DOHH2 (cell line): ENCODE measurements around the gene MORN3.

Experiments used
- H3F3A ChIP-seq: fragments of 200-600 bp; sonication (generic), shearing (Covaris generic); 2 replicates; pipeline ENCODE4 v1.6.0; 2016; ENCODE audit warnings: antibody characterized with exemption, mild to moderate bottlenecking; ENCODE audit not compliant: control insufficient read depth, insufficient read depth
- H3K27ac ChIP-seq: fragments of 200-600 bp; sonication (generic); 2 replicates; pipeline ENCODE4 v1.5.1; 2014; ENCODE audit warnings: low read depth, mild to moderate bottlenecking, low read length, moderate library complexity
- H3K27me3 ChIP-seq: fragments of 200-600 bp; sonication (generic); 2 replicates; pipeline ENCODE4 v1.6.1; 2014; ENCODE audit warnings: mild to moderate bottlenecking, low read length, mixed read lengths; ENCODE audit not compliant: control insufficient read depth
- H3K36me3 ChIP-seq: fragments of 200-600 bp; sonication (generic); 2 replicates; pipeline ENCODE4 v1.6.1; 2014; ENCODE audit warnings: mild to moderate bottlenecking, low read length, moderate library complexity, mixed read lengths; ENCODE audit not compliant: control insufficient read depth
- H3K4me1 ChIP-seq: fragments of 200-600 bp; sonication (generic); 2 replicates; pipeline ENCODE4 v1.6.1; 2014; ENCODE audit warnings: mild to moderate bottlenecking, low read length, mixed read lengths; ENCODE audit not compliant: control insufficient read depth
- H3K4me2 ChIP-seq: fragments of 200-600 bp; sonication (generic); 2 replicates; pipeline ENCODE4 v1.6.0; 2014; ENCODE audit warnings: mild to moderate bottlenecking, low read length, moderate library complexity
- H3K4me3 ChIP-seq: fragments of 200-600 bp; sonication (generic); 2 replicates; pipeline ENCODE4 v1.5.1; 2014; ENCODE audit warnings: mild to moderate bottlenecking, low read length, mixed read lengths
- H3K79me2 ChIP-seq: fragments of 200-600 bp; sonication (generic); 2 replicates; pipeline ENCODE4 v1.6.1; 2014; ENCODE audit warnings: mild to moderate bottlenecking, low read length, mixed read lengths; ENCODE audit not compliant: control insufficient read depth
- H3K9me2 ChIP-seq: fragments of 200-600 bp; sonication (generic); replicated peaks from 2 replicates; pipeline ENCODE4 v1.6.1; 2014; ENCODE audit warnings: mild to moderate bottlenecking, low read length, mixed read lengths; ENCODE audit not compliant: control insufficient read depth
- H3K9me3 ChIP-seq: fragments of 200-600 bp; sonication (generic); 2 replicates; pipeline ENCODE4 v1.6.1; 2014; ENCODE audit warnings: antibody characterized with exemption, low read length, mixed read lengths; ENCODE audit not compliant: control insufficient read depth, insufficient read depth
- H4K20me1 ChIP-seq: fragments of 200-600 bp; sonication (generic); 2 replicates; pipeline ENCODE4 v1.6.0; 2014; ENCODE audit warnings: low read depth, mild to moderate bottlenecking, antibody characterized with exemption, low read length, moderate library complexity; ENCODE audit not compliant: control insufficient read depth, insufficient read depth
- EZH2phosphoT487 ChIP-seq: fragments of 200-600 bp; sonication (generic); IDR thresholded peaks from 2 replicates; pipeline ENCODE4 v1.6.1; 2017; ENCODE audit warnings: borderline replicate concordance, mild to moderate bottlenecking, antibody characterized with exemption, low read length, moderate library complexity, mixed read lengths
- TF ChIP-seq, protein P1 (sequence below): fragments of 200-600 bp; sonication (generic); IDR thresholded peaks from one replicate; pipeline ENCODE4 v1.5.1; 2014; ENCODE audit warnings: antibody characterized with exemption, mild to moderate bottlenecking, low read depth, low read length; ENCODE audit not compliant: poor library complexity, severe bottlenecking

The MORN3 gene

GRCh38 chr12:121649322-121649721, 20.1 kb downstream of the MORN3 start:
- Histone ChIP-seq H3K4me2 (no peak overlapping the region), H4K20me1 (no peaks in the 10 kb centered on the region)

DNA sequence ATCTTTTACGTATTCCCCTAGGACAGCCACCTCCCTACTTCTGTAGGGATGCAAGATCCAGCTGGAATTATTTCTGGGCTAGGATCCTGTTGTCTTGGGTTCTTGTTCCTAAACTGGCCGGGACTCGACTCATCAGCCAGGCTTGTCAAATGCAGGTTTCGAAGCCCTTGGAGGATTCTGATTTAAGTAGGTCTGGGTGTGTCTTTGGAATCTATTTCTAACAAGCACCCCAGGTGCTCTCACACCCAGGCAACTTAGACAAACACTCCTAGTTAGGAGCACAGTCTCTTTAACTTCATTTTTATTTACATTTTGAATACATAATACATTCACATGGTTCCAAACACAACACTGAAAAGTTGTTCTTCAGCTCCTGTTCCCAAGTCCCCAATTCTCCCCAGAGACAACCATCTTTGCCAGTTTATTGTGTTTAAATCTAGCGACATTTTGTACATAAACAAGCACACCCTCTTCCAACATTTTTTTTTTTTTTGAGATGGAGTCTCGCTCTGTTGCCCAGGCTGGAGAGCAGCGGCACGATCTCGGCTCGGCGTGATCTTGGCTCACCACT, 20.9 kb downstream of the MORN3 start:
- TF ChIP-seq, protein P1, sequence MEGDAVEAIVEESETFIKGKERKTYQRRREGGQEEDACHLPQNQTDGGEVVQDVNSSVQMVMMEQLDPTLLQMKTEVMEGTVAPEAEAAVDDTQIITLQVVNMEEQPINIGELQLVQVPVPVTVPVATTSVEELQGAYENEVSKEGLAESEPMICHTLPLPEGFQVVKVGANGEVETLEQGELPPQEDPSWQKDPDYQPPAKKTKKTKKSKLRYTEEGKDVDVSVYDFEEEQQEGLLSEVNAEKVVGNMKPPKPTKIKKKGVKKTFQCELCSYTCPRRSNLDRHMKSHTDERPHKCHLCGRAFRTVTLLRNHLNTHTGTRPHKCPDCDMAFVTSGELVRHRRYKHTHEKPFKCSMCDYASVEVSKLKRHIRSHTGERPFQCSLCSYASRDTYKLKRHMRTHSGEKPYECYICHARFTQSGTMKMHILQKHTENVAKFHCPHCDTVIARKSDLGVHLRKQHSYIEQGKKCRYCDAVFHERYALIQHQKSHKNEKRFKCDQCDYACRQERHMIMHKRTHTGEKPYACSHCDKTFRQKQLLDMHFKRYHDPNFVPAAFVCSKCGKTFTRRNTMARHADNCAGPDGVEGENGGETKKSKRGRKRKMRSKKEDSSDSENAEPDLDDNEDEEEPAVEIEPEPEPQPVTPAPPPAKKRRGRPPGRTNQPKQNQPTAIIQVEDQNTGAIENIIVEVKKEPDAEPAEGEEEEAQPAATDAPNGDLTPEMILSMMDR, result no peak
- TF ChIP-seq EZH2phosphoT487, result no peak
- Histone ChIP-seq H3K27me3 (no peaks in the 10 kb centered on the region), H4K20me1 (no peaks in the 10 kb centered on the region), H3K4me2 (no peak overlapping the region), H3K36me3 (no peaks in the 10 kb centered on the region), H3K27ac (no peak overlapping the region), H3K4me1 (no peaks in the 10 kb centered on the region), H3K4me3 (no peak overlapping the region), H3K9me3 (no peaks in the 10 kb centered on the region), H3K9me2 (no peaks in the 10 kb centered on the region), H3F3A (no peaks in the 10 kb centered on the region), H3K79me2 (no peaks in the 10 kb centered on the region)

More at GRCh38 chr12:121649322-121649721, 20.1 kb downstream of the MORN3 start:
- no peaks in the 10 kb centered on the region for H3K27me3 ChIP-seq
- TF ChIP-seq, protein P1, result no peak
- TF ChIP-seq EZH2phosphoT487, result no peak
- H3K9me3 ChIP-seq, result no peaks in the 10 kb centered on the region
- no peaks in the 10 kb centered on the region for H3K9me2 ChIP-seq
- H3K36me3 ChIP-seq, result no peaks in the 10 kb centered on the region
- H3F3A ChIP-seq, result no peaks in the 10 kb centered on the region
- no peaks in the 10 kb centered on the region for H3K4me1 ChIP-seq
- no peaks in the 10 kb centered on the region for H3K79me2 ChIP-seq
- no peak overlapping the region for H3K4me3 ChIP-seq
- H3K27ac ChIP-seq, result no peak overlapping the region

DNA sequence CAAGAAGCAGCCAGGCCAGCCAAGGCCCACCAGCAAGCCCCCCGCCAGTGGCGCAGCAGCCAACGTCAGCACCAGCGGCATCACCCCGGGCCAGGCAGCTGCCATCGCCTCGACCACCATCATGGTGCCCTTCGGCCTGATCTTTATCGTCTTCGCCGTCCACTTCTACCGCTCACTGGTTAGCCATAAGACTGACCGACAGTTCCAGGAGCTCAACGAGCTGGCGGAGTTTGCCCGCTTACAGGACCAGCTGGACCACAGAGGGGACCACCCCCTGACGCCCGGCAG, 28.2 kb downstream of the MORN3 start:
- no peaks in the 10 kb centered on the region for H4K20me1 ChIP-seq
- H3F3A ChIP-seq, result no peaks in the 10 kb centered on the region
- no peaks in the 10 kb centered on the region for H3K9me2 ChIP-seq
- no peak for TF ChIP-seq EZH2phosphoT487
- TF ChIP-seq, protein P1, result no peak
- H3K4me2 ChIP-seq, result no peak overlapping the region
- no peak overlapping the region for H3K27ac ChIP-seq
- no peaks in the 10 kb centered on the region for H3K9me3 ChIP-seq
- peaks cover 37% of the 10 kb centered on the region for H3K79me2 ChIP-seq
- H3K36me3 ChIP-seq, result no peaks in the 10 kb centered on the region; the same call in 1 of the 2 replicates
- H3K4me1 ChIP-seq, result peaks cover 18% of the 10 kb centered on the region
- H3K27me3 ChIP-seq, result no peaks in the 10 kb centered on the region
- H3K4me3 ChIP-seq, result no peak overlapping the region
